Right atrium auricular region (tissue), 2 donors: ENCODE measurements around the gene GPR3. TPM values are rescaled to one million over a fixed set of nuclear protein-coding genes. Genes with fewer than 3 reads are reported as not detected.

Source experiments
- DNase-seq: peaks from one replicate; pipeline ENCODE4 v3.0.0-alpha.2; 2019; ENCODE audit warnings: low spot score
- H3K27ac ChIP-seq, 2 donors: fragments of 200-600 bp; sonication (generic); 1 replicate in 1 of 2; 2 replicates in 1 of 2; pipeline ENCODE4 v1.5.1; 2016 to 2019
- H3K27me3 ChIP-seq, 2 donors: fragments of 200-600 bp; sonication (generic); one replicate each; pipeline versions ENCODE4 v1.5.1 to v1.6.0; 2017 to 2019
- H3K36me3 ChIP-seq: fragments of 200-600 bp; sonication (generic); one replicate; pipeline ENCODE4 v1.5.1; 2016
- H3K4me1 ChIP-seq, 2 donors: fragments of 200-600 bp; sonication (generic); one replicate each; pipeline versions ENCODE4 v1.5.1 to v1.6.0; 2017 to 2019
- H3K4me3 ChIP-seq, 2 donors: fragments of 200-600 bp; sonication (generic); 1 replicate in 1 of 2; 2 replicates in 1 of 2; pipeline ENCODE4 v1.5.1; 2017 to 2019; ENCODE audit warnings: mild to moderate bottlenecking in 1 of 2, moderate library complexity in 1 of 2
- H3K9me3 ChIP-seq, 2 donors: fragments of 200-600 bp; sonication (generic); one replicate each; pipeline ENCODE4 v1.5.1; 2019
- total RNA-seq, 2 donors: library from RNA; depleted of rRNA; stranded (reverse); fragments of >200 nt; gene quantifications; one replicate each; pipeline ENCODE4 v1.1.0, GENCODE V29; 2016
- TF ChIP-seq, protein P1 (sequence below), 2 donors: fragments of 200-600 bp; sonication (generic); IDR thresholded peaks; one replicate each; pipeline ENCODE4 v1.5.1; 2019; ENCODE audit warnings: antibody characterized with exemption in 2 of 2

Gene GPR3
- total RNA-seq, 2 donors from 2014 or later = 2.9 to 4.4 TPM

DNA sequence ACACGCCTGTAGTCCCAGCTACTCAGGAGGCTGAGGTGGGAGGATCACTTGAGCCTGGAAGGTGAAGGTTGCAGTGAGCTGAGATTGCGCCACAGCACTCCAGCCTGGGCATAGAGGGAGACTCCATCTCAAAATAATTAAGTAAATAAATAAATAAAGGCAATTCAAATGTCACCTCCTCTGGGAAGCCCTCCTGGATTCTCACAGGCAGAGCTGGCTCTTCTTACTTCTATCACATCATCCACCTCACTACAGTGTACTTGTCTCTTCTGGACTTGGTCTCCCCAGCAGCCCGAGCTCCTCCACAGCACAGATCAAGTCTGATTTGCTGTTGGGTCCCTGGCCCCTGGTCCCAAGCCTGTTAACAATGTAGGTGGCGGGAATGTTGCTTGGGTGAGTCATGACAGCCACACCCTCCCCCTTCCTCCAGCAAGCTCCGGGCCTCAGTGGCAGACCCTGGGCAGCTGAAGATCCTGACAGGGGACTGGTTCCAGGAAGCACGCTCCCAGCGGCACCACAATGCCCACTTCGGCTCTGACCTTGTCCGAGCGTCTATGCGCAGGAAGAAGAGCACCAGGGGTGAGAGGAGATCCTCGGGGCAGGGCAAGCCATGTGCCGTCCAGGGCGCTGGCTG, 45.3 kb upstream of the GPR3 start:
- no peak for DNase-seq
- Histone ChIP-seq H3K9me3 (no peaks in the 10 kb centered on the region), H3K27ac (no peak overlapping the region), H3K4me1 (peaks cover 0 to 31% of the 10 kb centered on the region in 2 donors), H3K4me3 (no peak overlapping the region), H3K27me3 (no peaks in the 10 kb centered on the region), H3K36me3 (no peaks in the 10 kb centered on the region)
- TF ChIP-seq, protein P1, sequence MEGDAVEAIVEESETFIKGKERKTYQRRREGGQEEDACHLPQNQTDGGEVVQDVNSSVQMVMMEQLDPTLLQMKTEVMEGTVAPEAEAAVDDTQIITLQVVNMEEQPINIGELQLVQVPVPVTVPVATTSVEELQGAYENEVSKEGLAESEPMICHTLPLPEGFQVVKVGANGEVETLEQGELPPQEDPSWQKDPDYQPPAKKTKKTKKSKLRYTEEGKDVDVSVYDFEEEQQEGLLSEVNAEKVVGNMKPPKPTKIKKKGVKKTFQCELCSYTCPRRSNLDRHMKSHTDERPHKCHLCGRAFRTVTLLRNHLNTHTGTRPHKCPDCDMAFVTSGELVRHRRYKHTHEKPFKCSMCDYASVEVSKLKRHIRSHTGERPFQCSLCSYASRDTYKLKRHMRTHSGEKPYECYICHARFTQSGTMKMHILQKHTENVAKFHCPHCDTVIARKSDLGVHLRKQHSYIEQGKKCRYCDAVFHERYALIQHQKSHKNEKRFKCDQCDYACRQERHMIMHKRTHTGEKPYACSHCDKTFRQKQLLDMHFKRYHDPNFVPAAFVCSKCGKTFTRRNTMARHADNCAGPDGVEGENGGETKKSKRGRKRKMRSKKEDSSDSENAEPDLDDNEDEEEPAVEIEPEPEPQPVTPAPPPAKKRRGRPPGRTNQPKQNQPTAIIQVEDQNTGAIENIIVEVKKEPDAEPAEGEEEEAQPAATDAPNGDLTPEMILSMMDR (IDR thresholded peaks at IDR 0.05) = no peak

DNA sequence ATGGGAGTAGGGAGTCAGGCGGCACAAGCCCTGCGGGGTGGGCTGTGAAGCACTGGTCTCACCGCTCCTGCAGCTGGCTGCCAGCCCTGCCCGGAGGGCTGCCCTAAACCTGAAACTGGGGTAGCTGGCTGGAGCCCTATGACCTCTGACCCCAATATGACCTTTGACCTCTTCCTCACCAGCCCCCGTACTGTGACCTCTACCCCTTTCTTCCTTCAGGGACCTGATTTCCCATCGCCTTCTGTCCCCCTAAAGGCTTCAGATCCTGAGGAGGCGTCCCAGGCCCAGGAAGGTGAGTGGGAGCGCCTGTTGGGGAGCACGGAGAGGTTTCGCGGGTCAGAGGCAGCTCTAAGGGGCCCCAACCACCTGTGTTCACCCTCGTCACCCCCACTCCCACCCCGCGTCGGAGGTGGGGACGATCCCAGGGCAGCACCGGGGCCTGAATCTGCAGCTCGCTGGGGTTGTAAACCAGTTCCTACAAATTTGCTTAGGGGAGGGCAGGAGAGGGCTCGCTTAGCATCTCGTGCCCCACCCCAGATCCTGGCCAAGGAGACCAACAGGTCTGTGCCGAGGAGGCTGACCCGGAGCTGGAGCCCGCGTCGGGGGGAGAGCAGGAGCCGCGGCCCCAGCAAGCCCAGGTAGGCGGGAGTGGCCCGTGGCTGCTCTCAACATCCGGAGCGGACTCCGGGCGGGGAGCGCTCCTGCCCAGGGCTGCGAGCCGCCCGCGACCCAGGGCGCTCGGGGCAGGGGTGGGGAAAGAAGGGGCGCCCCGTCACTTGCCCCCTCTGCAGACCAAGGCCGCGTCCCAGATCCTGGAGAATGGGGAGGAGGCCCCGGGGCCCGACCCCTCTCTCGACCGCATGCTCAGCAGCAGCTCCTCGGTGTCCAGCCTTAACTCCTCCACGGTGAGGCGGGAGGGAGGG, 43.3 kb upstream of the GPR3 start:
- Histone ChIP-seq H3K36me3 (peaks cover 13% of the 10 kb centered on the region), H3K27ac (no peak overlapping the region), H3K27me3 (no peaks in the 10 kb centered on the region), H3K4me1 (peaks cover 0 to 30% of the 10 kb centered on the region in 2 donors), H3K4me3 (peak overlapping the region; percentile 37 to 52), H3K9me3 (no peaks in the 10 kb centered on the region)
- no peak for DNase-seq
- TF ChIP-seq, protein P1 (IDR thresholded peaks at IDR 0.05) = no peak

DNA sequence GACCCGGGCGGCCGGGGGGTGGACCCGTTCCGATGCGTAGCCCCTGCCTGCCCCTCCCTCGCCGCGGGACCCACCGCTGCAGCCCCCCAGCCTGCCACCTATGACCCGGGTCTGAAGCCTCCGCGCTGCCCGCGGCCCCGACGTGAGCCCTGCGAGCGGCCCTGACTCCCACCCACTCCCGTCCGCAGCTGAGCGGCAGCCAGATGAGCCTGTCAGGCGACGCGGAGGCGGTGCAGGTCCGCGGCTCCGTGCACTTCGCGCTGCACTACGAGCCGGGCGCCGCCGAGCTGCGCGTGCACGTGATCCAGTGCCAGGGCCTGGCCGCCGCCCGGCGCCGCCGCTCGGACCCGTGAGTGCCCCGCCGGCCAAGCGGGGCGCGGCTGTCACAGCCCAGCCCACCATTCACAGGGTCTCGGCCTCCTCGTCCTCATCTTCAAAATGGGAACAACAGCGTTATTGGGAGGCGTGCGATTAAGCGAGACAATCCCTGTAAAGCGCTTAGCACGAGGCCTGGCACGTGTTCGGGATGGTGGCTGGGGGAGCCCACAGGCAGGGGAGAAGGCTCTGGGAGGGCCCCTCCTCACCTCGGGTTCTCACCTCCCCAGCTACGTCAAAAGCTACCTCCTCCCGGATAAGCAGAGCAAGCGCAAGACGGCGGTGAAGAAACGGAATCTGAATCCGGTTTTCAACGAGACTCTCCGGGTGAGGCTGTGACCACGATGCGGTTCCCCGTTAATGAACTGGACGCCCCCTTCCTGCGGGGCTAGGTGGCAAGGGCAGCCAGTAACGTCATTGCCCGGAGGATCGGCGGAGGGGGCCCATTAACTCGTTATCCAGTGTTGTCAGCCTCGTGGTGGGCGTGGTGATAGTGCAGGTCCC, 42.4 kb upstream of the GPR3 start:
- Histone ChIP-seq H3K27ac (peak overlapping the region in 1 of 2 donors; percentile 51), H3K4me1 (peaks cover 0 to 30% of the 10 kb centered on the region in 2 donors), H3K9me3 (no peaks in the 10 kb centered on the region), H3K27me3 (no peaks in the 10 kb centered on the region), H3K36me3 (peaks cover 20% of the 10 kb centered on the region), H3K4me3 (peak overlapping the region; percentile 37 to 52)
- no peak for DNase-seq
- TF ChIP-seq, protein P1 (IDR thresholded peaks at IDR 0.05) = peak in 1 of 2 donors; percentile 28

DNA sequence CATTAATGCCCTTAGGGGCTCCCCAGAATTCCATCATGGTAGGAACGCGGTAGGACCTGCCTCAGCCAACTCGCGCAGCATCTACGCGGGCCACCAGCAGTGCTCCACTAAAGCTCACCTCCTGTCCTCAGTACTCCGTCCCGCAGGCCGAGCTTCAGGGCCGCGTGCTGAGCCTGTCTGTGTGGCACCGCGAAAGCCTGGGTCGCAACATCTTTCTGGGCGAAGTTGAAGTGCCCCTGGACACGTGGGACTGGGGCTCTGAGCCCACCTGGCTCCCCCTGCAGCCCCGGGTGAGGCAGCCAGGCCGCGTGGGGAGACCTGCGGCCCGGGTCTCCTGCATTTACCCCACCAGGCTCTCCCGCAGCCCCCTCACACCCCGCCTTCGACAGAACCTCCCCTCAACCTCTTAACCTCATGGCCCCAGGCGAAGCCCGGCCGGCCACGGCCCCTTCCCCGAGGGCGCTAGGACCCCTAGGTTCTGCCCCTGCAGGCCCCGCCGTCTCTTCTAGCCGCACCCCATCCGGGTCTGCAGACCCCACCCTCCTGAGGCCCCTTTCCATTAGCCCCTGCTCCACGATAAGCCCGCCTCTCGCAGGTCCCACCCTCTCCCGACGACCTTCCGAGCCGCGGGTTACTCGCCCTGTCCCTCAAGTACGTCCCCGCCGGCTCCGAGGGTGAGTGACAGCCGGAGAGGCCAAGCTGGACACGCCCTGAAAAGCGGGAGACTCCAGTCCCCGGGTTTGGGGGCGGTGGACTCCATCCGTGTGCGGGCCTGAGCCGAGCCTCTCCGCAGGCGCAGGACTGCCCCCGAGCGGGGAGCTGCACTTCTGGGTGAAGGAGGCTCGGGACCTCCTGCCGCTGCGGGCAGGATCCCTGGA, 41.5 kb upstream of the GPR3 start:
- H3K36me3 ChIP-seq = peaks cover 29% of the 10 kb centered on the region
- peaks cover 0 to 30% of the 10 kb centered on the region in 2 donors for H3K4me1 ChIP-seq
- H3K9me3 ChIP-seq = no peaks in the 10 kb centered on the region
- TF ChIP-seq, protein P1 (IDR thresholded peaks at IDR 0.05) = peak in 1 of 2 donors; percentile 32
- peak overlapping the region in 1 of 2 donors; percentile 52 for H3K4me3 ChIP-seq
- DNase-seq = no peak
- peak overlapping the region; percentile 51 to 72 for H3K27ac ChIP-seq
- no peaks in the 10 kb centered on the region for H3K27me3 ChIP-seq
